Calu3 (cell line): ENCODE results near the gene EIF5AL1. TPM values are rescaled to one million over a fixed set of nuclear protein-coding genes. Genes with fewer than 3 reads are reported as not detected.

ENCODE experiments used
- BruUV-seq: library from RNA; stranded (reverse); fragments of 400-500 nt; replicated peaks from 2 replicates; lab custom pipeline; 2021; lab: Mats Ljungman, UMichigan
- CTCF ChIA-PET: fragments of 300-600 bp; sonication (Branson Sonifier 250); formaldehyde crosslinking; loops from one replicate; lab custom pipeline; 2022; ENCODE audit warnings: antibody characterized with exemption; lab: Charles Lee
- DNase-seq: peaks from one replicate; pipeline ENCODE4 v3.0.0; 2022
- H3K27ac Mint-ChIP-seq: one replicate; pipeline ENCODE4 v1.8.0; 2022; ENCODE audit warnings: mixed read lengths; ENCODE audit not compliant: unreplicated experiment
- H3K27me3 Mint-ChIP-seq: one replicate; pipeline ENCODE4 v1.8.0; 2022; ENCODE audit warnings: mixed read lengths; ENCODE audit not compliant: unreplicated experiment
- H3K36me3 Mint-ChIP-seq: one replicate; pipeline ENCODE4 v1.8.0; 2022; ENCODE audit warnings: mild to moderate bottlenecking, moderate library complexity, mixed read lengths; ENCODE audit not compliant: insufficient read depth, unreplicated experiment
- H3K4me1 Mint-ChIP-seq: one replicate; pipeline ENCODE4 v1.8.0; 2022; ENCODE audit warnings: mild to moderate bottlenecking, low read depth, mixed read lengths; ENCODE audit not compliant: unreplicated experiment
- H3K4me3 Mint-ChIP-seq: one replicate; pipeline ENCODE4 v1.8.0; 2022; ENCODE audit warnings: mild to moderate bottlenecking, low read depth, moderate library complexity, mixed read lengths; ENCODE audit not compliant: unreplicated experiment
- H3K9me3 Mint-ChIP-seq: one replicate; pipeline ENCODE4 v1.8.0; 2022; ENCODE audit warnings: low read depth, mixed read lengths; ENCODE audit not compliant: unreplicated experiment
- intact Hi-C: fragments of 100-400 bp; cut with micrococcal nuclease; formaldehyde crosslinking; loops from one replicate; pipeline ENCODE4 v1.10.0; 2022; ENCODE audit not compliant: unreplicated experiment
- total RNA-seq: library from RNA; stranded (reverse); gene quantifications from 2 replicates; pipeline ENCODE4 v1.2.3, GENCODE V29; 2022
- TF ChIP-seq, protein P1 (sequence below): fragments of 200-600 bp; IDR thresholded peaks from one replicate; pipeline ENCODE4 v1.8.0; 2022; ENCODE audit warnings: antibody characterized with exemption; ENCODE audit not compliant: unreplicated experiment

Gene EIF5AL1
- total RNA-seq, 1 experiment from 2014 or later: 0.19 TPM

DNA sequence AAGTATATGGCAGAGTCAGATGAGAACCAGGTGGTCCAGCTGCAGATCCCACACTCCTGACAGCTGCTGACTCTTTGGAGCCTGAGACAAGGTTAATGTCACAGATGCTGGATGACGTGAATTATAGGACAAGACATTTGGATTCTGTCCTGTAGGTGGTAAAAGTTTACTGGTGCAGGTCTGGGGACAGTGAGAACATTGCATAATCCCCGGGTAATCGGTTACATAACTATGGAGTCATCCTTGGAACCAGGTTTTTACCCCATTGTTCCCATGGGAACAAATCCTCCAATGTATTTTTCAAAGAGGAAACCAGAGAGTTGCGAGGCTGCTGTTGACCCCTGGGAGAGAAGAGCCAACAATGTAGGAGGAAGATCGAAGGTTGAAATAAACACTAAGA, 39.4 kb upstream of the EIF5AL1 start:
- Mint-ChIP-seq H3K36me3 (no peaks in the 10 kb centered on the region), H3K27me3 (peaks cover 94% of the 10 kb centered on the region), H3K4me3 (no peak overlapping the region), H3K4me1 (no peaks in the 10 kb centered on the region), H3K9me3 (no peaks in the 10 kb centered on the region), H3K27ac (no peak overlapping the region)
- TF ChIP-seq, protein P1, sequence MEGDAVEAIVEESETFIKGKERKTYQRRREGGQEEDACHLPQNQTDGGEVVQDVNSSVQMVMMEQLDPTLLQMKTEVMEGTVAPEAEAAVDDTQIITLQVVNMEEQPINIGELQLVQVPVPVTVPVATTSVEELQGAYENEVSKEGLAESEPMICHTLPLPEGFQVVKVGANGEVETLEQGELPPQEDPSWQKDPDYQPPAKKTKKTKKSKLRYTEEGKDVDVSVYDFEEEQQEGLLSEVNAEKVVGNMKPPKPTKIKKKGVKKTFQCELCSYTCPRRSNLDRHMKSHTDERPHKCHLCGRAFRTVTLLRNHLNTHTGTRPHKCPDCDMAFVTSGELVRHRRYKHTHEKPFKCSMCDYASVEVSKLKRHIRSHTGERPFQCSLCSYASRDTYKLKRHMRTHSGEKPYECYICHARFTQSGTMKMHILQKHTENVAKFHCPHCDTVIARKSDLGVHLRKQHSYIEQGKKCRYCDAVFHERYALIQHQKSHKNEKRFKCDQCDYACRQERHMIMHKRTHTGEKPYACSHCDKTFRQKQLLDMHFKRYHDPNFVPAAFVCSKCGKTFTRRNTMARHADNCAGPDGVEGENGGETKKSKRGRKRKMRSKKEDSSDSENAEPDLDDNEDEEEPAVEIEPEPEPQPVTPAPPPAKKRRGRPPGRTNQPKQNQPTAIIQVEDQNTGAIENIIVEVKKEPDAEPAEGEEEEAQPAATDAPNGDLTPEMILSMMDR: no peak
- BruUV-seq: no TSS peak
- CTCF ChIA-PET: no interaction called here
- no peak for DNase-seq
- intact Hi-C loops: no loop called here

DNA sequence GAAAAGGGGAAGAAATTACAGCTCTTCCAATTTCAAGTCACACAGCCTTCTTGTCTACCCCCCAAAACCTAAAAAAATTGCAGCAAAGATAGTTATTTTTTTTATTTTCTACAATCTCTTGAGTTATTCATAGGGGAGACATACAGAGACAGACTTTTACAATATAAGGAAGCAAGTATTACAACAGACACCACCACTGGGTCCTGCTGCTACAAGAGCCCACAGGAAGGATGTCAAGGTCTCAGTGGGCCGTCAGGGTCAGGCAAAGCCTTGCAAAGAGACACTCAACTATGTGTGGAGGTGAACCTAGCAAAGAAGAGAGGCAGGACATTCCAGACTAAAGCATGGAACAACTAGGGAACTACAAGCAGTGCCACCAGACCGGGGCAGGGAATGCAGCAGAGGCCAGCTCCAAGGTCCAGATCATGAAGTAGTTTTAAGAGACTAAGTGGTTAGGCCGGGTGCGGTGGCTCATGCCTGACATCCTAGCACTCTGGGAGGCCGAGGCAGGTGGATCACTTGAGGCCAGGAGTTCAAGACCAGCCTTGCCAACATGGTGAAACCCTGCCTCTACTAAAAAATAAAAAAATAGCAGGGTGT, 38.7 kb upstream of the EIF5AL1 start:
- BruUV-seq: no TSS peak
- no peak overlapping the region for H3K27ac Mint-ChIP-seq
- H3K4me1 Mint-ChIP-seq: no peaks in the 10 kb centered on the region
- CTCF ChIA-PET: interaction anchor here (1.2 kb wide), 1 partner anchor 99 kb away, joined by 6 read pairs; no protein-coding TSS in a partner anchor
- no peaks in the 10 kb centered on the region for H3K9me3 Mint-ChIP-seq
- no peaks in the 10 kb centered on the region for H3K36me3 Mint-ChIP-seq
- peaks cover 90% of the 10 kb centered on the region for H3K27me3 Mint-ChIP-seq
- TF ChIP-seq, protein P1: no peak
- no peak overlapping the region for H3K4me3 Mint-ChIP-seq
- DNase-seq: no peak
- intact Hi-C loops: no loop called here

DNA sequence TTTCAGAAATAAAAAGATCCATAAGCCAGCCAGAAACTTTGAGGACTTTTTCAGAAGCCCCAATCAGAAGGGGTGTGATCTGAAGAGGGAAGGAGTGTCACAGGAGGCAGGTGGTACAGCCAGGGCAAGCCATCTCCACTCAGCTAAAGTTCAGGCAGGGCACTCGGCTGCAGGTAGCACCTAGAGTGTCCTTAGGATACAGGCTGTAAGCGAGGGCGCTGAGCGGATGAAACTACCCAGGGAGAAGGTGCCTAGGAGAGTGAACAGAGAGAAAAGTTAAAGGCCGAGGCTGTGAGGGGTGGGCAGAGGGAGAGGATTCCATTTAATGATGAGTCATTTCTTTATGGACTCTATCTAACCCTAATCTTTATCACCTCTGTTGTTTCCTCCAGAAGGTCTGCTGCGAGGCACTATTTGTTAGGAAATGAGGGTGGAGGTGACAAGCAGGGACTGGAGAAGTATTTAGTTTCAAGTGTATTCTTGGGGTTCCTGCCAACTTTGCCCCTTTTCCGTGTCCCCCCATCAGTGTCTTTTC, 37.1 kb upstream of the EIF5AL1 start:
- TF ChIP-seq, protein P1: no peak
- CTCF ChIA-PET: no interaction called here
- no peak for DNase-seq
- no peaks in the 10 kb centered on the region for H3K4me1 Mint-ChIP-seq
- no peak overlapping the region for H3K27ac Mint-ChIP-seq
- no TSS peak for BruUV-seq
- intact Hi-C loops: no loop called here
- H3K36me3 Mint-ChIP-seq: no peaks in the 10 kb centered on the region
- no peak overlapping the region for H3K4me3 Mint-ChIP-seq
- H3K9me3 Mint-ChIP-seq: no peaks in the 10 kb centered on the region
- peaks cover 74% of the 10 kb centered on the region for H3K27me3 Mint-ChIP-seq

DNA sequence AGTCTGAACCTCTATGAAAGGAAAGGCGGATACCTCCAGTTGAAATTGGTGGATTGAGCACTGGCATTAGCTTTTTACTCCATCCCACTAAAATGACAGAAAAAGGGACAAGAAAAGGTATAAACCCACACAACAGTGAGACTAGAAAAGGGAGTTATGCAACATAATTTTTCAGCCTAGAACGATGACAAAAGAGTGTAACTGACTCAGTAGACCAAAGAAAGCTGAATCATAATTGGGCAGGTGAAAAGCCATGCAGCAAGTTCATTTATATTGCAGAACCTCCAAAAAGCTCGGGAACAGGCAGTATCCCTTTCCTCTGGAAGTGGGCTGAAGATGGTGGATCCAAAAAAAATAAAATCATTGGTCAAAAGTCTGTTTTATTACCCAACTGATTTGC, 36.5 kb upstream of the EIF5AL1 start:
- H3K9me3 Mint-ChIP-seq: no peaks in the 10 kb centered on the region
- H3K27ac Mint-ChIP-seq: no peak overlapping the region
- no TSS peak for BruUV-seq
- no peak for DNase-seq
- H3K4me1 Mint-ChIP-seq: no peaks in the 10 kb centered on the region
- CTCF ChIA-PET: interaction anchor here (0.8 kb wide), 1 partner anchor 8 kb away, joined by 6 read pairs; no protein-coding TSS in a partner anchor
- H3K27me3 Mint-ChIP-seq: peaks cover 71% of the 10 kb centered on the region
- H3K36me3 Mint-ChIP-seq: no peaks in the 10 kb centered on the region
- intact Hi-C loops: no loop called here
- TF ChIP-seq, protein P1: no peak
- no peak overlapping the region for H3K4me3 Mint-ChIP-seq
